H9 (cell line): ENCODE measurements around the gene PDK2. TPM values are rescaled to one million over a fixed set of nuclear protein-coding genes. Genes with fewer than 3 reads are reported as not detected.

ENCODE experiments used
- DNase-seq: peaks from one replicate; pipeline ENCODE4 v3.0.0-alpha.2; 2017
- H2AFZ ChIP-seq: one replicate; pipeline ENCODE4 v1.6.1; 2013; ENCODE audit warnings: mild to moderate bottlenecking, low read length, control low read depth, moderate library complexity
- H2AK5ac ChIP-seq: 2 replicates; pipeline ENCODE4 v1.6.1; 2013; ENCODE audit warnings: low read length, control low read depth, mixed read lengths; ENCODE audit not compliant: insufficient read length
- H2BK120ac ChIP-seq: one replicate; pipeline ENCODE4 v1.6.1; 2013; ENCODE audit warnings: low read depth, mild to moderate bottlenecking, low read length, control low read depth, inconsistent platforms; ENCODE audit not compliant: poor library complexity, severe bottlenecking
- H2BK12ac ChIP-seq: 2 replicates; pipeline ENCODE4 v1.6.1; 2013; ENCODE audit warnings: low read length, control low read depth, mixed read lengths, low read depth; ENCODE audit not compliant: insufficient read length
- H2BK15ac ChIP-seq: 2 replicates; pipeline ENCODE4 v1.6.1; 2013; ENCODE audit warnings: low read depth, low read length, control low read depth
- H2BK20ac ChIP-seq: one replicate; pipeline ENCODE4 v1.6.1; 2013; ENCODE audit warnings: low read depth, mild to moderate bottlenecking, low read length, control low read depth, inconsistent platforms; ENCODE audit not compliant: poor library complexity, severe bottlenecking
- H2BK5ac ChIP-seq: 2 replicates; pipeline ENCODE4 v1.6.1; 2013; ENCODE audit warnings: low read length, control low read depth, mixed read lengths; ENCODE audit not compliant: insufficient read length
- H3K14ac ChIP-seq: 2 replicates; pipeline ENCODE4 v1.6.1; 2013; ENCODE audit warnings: low read length, control low read depth; ENCODE audit not compliant: insufficient read depth
- H3K18ac ChIP-seq: 2 replicates; pipeline ENCODE4 v1.6.1; 2013; ENCODE audit warnings: low read depth, mild to moderate bottlenecking, mixed read lengths, low read length, control low read depth; ENCODE audit not compliant: insufficient read length
- H3K23ac ChIP-seq: 2 replicates; pipeline ENCODE4 v1.6.1; 2013; ENCODE audit warnings: low read length, control low read depth, mixed read lengths, low read depth; ENCODE audit not compliant: insufficient read length
- H3K23me2 ChIP-seq: 2 replicates; pipeline ENCODE4 v1.6.1; 2013; ENCODE audit warnings: low read depth, mild to moderate bottlenecking, mixed read lengths, low read length, control low read depth; ENCODE audit not compliant: insufficient read length, poor library complexity, severe bottlenecking
- H3K27ac ChIP-seq: 2 replicates; pipeline ENCODE4 v1.5.1; 2013; ENCODE audit warnings: low read length, control low read depth, mixed read lengths, low read depth; ENCODE audit not compliant: insufficient read length
- H3K27me3 ChIP-seq: 2 replicates; pipeline ENCODE4 v1.6.1; 2013; ENCODE audit warnings: low read length, control low read depth, inconsistent platforms; ENCODE audit not compliant: insufficient read depth
- H3K4ac ChIP-seq: 2 replicates; pipeline ENCODE4 v1.6.1; 2013; ENCODE audit warnings: low read depth, mild to moderate bottlenecking, control low read depth, inconsistent platforms, low read length, moderate library complexity
- H3K4me1 ChIP-seq: 2 replicates; pipeline ENCODE4 v1.6.1; 2013; ENCODE audit warnings: low read length, control low read depth, inconsistent platforms; ENCODE audit not compliant: insufficient read depth
- H3K4me2 ChIP-seq: 2 replicates; pipeline ENCODE4 v1.6.1; 2013; ENCODE audit warnings: low read length, control low read depth, mixed read lengths; ENCODE audit not compliant: insufficient read length, insufficient read depth
- H3K56ac ChIP-seq: 2 replicates; pipeline ENCODE4 v1.6.1; 2013; ENCODE audit warnings: low read depth, mild to moderate bottlenecking, mixed read lengths, low read length, control low read depth; ENCODE audit not compliant: insufficient read length
- H3K79me1 ChIP-seq: 2 replicates; pipeline ENCODE4 v1.6.1; 2013; ENCODE audit warnings: low read depth, mild to moderate bottlenecking, moderate library complexity, low read length, control low read depth, inconsistent platforms; ENCODE audit not compliant: insufficient read depth, poor library complexity, severe bottlenecking
- H3K79me2 ChIP-seq: 2 replicates; pipeline ENCODE4 v1.6.1; 2013; ENCODE audit warnings: low read length, control low read depth, inconsistent platforms; ENCODE audit not compliant: insufficient read depth
- H3K9ac ChIP-seq: 2 replicates; pipeline ENCODE4 v1.6.1; 2013; ENCODE audit warnings: low read length, control low read depth, mixed read lengths; ENCODE audit not compliant: insufficient read length; ENCODE audit errors: extremely low read depth
- H3K9me3 ChIP-seq: one replicate; pipeline ENCODE4 v1.6.1; 2013; ENCODE audit warnings: low read depth, low read length, inconsistent platforms; ENCODE audit not compliant: control insufficient read depth
- H3T11ph ChIP-seq: one replicate; pipeline ENCODE4 v1.6.1; 2013; ENCODE audit warnings: mild to moderate bottlenecking, low read length, control low read depth, inconsistent platforms
- H4K20me1 ChIP-seq: one replicate; pipeline ENCODE4 v1.6.1; 2013; ENCODE audit not compliant: control insufficient read depth, insufficient read length, insufficient read depth
- H4K5ac ChIP-seq: 2 replicates; pipeline ENCODE4 v1.6.1; 2013; ENCODE audit warnings: low read depth, mild to moderate bottlenecking, mixed read lengths, low read length, control low read depth; ENCODE audit not compliant: insufficient read length
- H4K8ac ChIP-seq: replicated peaks from 2 replicates; pipeline ENCODE4 v1.6.1; 2013; ENCODE audit warnings: low read length, control low read depth, mixed read lengths, low read depth; ENCODE audit not compliant: insufficient read length
- H4K91ac ChIP-seq: 2 replicates; pipeline ENCODE4 v1.6.1; 2013; ENCODE audit warnings: low read depth, mild to moderate bottlenecking, moderate library complexity, mixed read lengths, low read length, control low read depth; ENCODE audit not compliant: insufficient read length
- H3K27ac Mint-ChIP-seq, 3 experiments: 2 replicates in 2 of 3; 3 replicates in 1 of 3; pipeline ENCODE4 v1.8.0; 2020 to 2021; ENCODE audit warnings: mixed read lengths in 3 of 3, mild to moderate bottlenecking in 1 of 3, moderate library complexity in 1 of 3
- H3K27me3 Mint-ChIP-seq: 2 replicates; pipeline ENCODE4 v1.8.0; 2021; ENCODE audit warnings: low read depth, mild to moderate bottlenecking, moderate library complexity, mixed read lengths
- H3K36me3 Mint-ChIP-seq, 3 experiments: 2 replicates in 2 of 3; 3 replicates in 1 of 3; pipeline ENCODE4 v1.8.0; 2020 to 2021; ENCODE audit warnings: low read depth in 3 of 3, mixed read lengths in 3 of 3; ENCODE audit not compliant: insufficient read depth in 1 of 3
- H3K4me1 Mint-ChIP-seq, 2 experiments: 2 replicates each; pipeline ENCODE4 v1.8.0; 2020; ENCODE audit warnings: mixed read lengths in 2 of 2
- H3K4me3 Mint-ChIP-seq, 2 experiments: 2 replicates in 1 of 2; 3 replicates in 1 of 2; pipeline ENCODE4 v1.8.0; 2020 to 2021; ENCODE audit warnings: mild to moderate bottlenecking in 2 of 2, mixed read lengths in 2 of 2, moderate library complexity in 1 of 2
- H3K9me3 Mint-ChIP-seq, 2 experiments: 2 replicates in 1 of 2; 3 replicates in 1 of 2; pipeline ENCODE4 v1.8.0; 2020; ENCODE audit warnings: mild to moderate bottlenecking in 2 of 2, mixed read lengths in 2 of 2, moderate library complexity in 1 of 2
- CTCF ChIP-seq: fragments of 200-600 bp; sonication (generic); conservative IDR thresholded peaks from 3 replicates; pipeline ENCODE4 v1.8.0; 2021; ENCODE audit warnings: antibody characterized with exemption, mild to moderate bottlenecking
- WGBS: extraction: QIAGEN DNeasy Blood & Tissue Kit; methylation state at CpG from one replicate; pipeline ENCODE4 v1.1.7; 2013; ENCODE audit warnings: missing lambda C conversion rate, low lambda C conversion rate, mixed read lengths; ENCODE audit not compliant: insufficient read length; ENCODE audit errors: extremely low coverage; 5-methylcytosine and 5-hydroxymethylcytosine counted together
- total RNA-seq: library from RNA; stranded (reverse); gene quantifications from 2 replicates; pipeline ENCODE4 v1.2.1, GENCODE V29; 2021

Gene PDK2
- total RNA-seq, 1 experiment from 2014 or later: 19.9 TPM

DNA sequence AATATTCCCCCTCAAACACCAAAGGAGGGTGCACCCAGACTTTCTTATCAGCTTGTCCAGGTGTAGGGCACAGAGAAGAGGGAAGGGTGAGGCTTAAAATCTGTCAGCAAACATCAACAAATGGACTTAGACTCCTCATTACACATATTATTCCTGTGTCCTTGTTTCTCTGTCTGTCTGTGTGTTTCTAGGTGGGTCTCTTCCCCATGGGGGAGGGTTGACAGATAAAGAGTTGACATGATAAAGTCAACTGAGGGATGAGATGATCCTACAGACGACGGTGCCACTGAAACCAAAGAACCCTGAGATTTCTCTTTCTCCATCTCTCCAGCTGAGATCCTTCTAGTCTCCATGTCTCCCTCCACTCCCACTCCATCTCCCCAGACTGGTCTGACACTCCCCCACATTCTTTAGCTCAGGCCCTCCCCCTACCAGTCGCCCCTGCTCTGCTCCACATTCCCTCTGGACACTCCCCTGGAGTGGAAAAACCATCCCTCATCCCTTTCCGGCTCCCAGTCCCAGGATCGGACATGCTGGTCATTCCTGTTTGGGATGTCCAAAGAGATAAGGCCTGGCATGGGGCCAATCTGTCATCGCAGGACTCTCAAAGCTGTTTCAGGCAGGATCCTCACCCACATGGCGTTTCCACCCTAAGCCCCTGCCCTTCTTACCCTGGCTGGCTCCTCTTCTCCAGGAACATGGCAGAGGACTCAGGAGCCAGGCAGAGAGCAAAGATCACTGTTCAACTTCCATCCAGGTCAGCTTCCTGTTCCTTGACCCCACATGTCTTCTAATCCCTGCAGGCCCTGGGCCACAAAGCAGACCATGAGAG, 42.1 kb upstream of the PDK2 start:
- Mint-ChIP-seq H3K27me3 (peaks cover 16% of the 10 kb centered on the region), H3K27ac (peak overlapping the region in 1 of 3 experiments; percentile 21; a peak in 2 of 7 replicates), H3K4me1 (peaks cover 58 to 64% of the 10 kb centered on the region in 2 experiments), H3K36me3 (no peaks in the 10 kb centered on the region; a peak in 1 of 7 replicates), H3K4me3 (no peak overlapping the region), H3K9me3 (no peaks in the 10 kb centered on the region)
- H3K9me3 ChIP-seq: no peaks in the 10 kb centered on the region
- no peaks in the 10 kb centered on the region for H4K20me1 ChIP-seq
- no peak overlapping the region for H3K56ac ChIP-seq
- no peak overlapping the region for H3K4me2 ChIP-seq
- H4K8ac ChIP-seq: no peak overlapping the region
- no peak overlapping the region for H3K9ac ChIP-seq
- H4K5ac ChIP-seq: no peak overlapping the region
- H3T11ph ChIP-seq: no peak overlapping the region
- no peak overlapping the region for H2AK5ac ChIP-seq
- H3K14ac ChIP-seq: no peak overlapping the region
- no peak overlapping the region for H2BK5ac ChIP-seq
- no peaks in the 10 kb centered on the region for H3K79me1 ChIP-seq
- H3K4ac ChIP-seq: no peak overlapping the region
- H2BK12ac ChIP-seq: no peak overlapping the region
- H2BK120ac ChIP-seq: no peak overlapping the region
- H3K27ac ChIP-seq: no peak overlapping the region
- no peaks in the 10 kb centered on the region for H3K27me3 ChIP-seq
- no peak overlapping the region for H4K91ac ChIP-seq
- DNase-seq: no peak
- no peak overlapping the region for H3K18ac ChIP-seq
- H3K23me2 ChIP-seq: peaks cover 15% of the 10 kb centered on the region
- TF ChIP-seq CTCF: no peak
- no peak overlapping the region for H2AFZ ChIP-seq
- H3K79me2 ChIP-seq: no peaks in the 10 kb centered on the region
- no CpG with 5 or more reads among the region's 7 CpGs for WGBS
- no peak overlapping the region for H2BK20ac ChIP-seq
- no peak overlapping the region for H3K23ac ChIP-seq
- H2BK15ac ChIP-seq: no peak overlapping the region
- H3K4me1 ChIP-seq: peaks cover 17% of the 10 kb centered on the region
